ENCODE results near the gene USP35.

The USP35 gene, protein sequence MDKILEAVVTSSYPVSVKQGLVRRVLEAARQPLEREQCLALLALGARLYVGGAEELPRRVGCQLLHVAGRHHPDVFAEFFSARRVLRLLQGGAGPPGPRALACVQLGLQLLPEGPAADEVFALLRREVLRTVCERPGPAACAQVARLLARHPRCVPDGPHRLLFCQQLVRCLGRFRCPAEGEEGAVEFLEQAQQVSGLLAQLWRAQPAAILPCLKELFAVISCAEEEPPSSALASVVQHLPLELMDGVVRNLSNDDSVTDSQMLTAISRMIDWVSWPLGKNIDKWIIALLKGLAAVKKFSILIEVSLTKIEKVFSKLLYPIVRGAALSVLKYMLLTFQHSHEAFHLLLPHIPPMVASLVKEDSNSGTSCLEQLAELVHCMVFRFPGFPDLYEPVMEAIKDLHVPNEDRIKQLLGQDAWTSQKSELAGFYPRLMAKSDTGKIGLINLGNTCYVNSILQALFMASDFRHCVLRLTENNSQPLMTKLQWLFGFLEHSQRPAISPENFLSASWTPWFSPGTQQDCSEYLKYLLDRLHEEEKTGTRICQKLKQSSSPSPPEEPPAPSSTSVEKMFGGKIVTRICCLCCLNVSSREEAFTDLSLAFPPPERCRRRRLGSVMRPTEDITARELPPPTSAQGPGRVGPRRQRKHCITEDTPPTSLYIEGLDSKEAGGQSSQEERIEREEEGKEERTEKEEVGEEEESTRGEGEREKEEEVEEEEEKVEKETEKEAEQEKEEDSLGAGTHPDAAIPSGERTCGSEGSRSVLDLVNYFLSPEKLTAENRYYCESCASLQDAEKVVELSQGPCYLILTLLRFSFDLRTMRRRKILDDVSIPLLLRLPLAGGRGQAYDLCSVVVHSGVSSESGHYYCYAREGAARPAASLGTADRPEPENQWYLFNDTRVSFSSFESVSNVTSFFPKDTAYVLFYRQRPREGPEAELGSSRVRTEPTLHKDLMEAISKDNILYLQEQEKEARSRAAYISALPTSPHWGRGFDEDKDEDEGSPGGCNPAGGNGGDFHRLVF

DNA sequence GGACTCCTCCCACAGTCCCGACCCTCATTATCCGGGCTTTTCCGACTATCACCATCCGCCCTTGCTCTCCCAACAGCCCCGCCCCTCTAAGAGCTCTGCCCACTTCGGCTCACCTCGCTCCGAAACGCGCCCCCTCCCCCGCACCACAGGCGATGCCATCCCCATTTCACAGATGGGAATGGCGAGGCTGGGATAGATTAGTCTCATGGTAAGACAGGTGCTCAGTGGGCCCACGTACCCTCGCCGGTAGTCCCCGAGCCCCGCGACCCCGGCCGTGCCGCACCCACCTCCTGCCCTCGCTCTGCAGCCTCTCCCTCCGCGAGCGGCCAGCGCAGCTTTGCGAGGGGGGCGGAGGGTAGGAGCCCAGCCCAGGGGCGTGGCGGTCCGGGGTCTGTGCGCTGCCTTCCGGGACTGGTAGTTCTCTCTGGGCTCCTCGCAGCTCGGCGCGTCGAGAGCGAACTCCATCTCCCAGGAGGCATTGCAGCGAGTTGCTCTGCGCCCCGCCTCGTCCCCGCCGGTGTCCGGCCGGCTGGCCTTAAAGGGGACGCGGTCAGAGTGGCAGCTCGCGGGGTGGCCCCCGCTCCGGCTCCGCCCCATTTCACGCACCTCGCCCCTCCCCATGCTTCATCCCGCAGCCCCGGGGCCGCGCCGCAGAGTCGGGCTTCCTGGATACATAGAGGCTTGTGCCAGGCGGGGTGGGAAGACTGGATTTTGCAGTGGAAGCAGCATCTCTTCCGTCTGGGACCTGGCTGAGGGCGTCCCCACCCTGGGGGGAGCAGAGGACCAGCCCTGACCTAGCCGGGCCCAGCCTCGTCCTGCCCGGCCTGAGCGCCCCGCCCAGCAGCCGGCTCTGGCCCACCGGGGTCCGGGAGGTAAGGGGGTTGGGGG is at the start of gene USP35, which contains the start of gene KCTD21:
TSS of gene USP35 (plus strand) at position 634 of the 888 bp plus-strand sequence. CDS start 7,327 bp downstream, outside the sequence.
TSS of gene KCTD21 (minus strand) at position 341 of the 888 bp plus-strand sequence. CDS start 14,072 bp downstream, outside the sequence.
- peak; percentile 94 to 100 (median 97) for DNase-seq
- intact Hi-C loops (cut with DNase I): loop anchor here (5.0 kb wide), 1 partner anchor 196 kb away; the partner anchor contains the start of gene INTS4

DNA sequence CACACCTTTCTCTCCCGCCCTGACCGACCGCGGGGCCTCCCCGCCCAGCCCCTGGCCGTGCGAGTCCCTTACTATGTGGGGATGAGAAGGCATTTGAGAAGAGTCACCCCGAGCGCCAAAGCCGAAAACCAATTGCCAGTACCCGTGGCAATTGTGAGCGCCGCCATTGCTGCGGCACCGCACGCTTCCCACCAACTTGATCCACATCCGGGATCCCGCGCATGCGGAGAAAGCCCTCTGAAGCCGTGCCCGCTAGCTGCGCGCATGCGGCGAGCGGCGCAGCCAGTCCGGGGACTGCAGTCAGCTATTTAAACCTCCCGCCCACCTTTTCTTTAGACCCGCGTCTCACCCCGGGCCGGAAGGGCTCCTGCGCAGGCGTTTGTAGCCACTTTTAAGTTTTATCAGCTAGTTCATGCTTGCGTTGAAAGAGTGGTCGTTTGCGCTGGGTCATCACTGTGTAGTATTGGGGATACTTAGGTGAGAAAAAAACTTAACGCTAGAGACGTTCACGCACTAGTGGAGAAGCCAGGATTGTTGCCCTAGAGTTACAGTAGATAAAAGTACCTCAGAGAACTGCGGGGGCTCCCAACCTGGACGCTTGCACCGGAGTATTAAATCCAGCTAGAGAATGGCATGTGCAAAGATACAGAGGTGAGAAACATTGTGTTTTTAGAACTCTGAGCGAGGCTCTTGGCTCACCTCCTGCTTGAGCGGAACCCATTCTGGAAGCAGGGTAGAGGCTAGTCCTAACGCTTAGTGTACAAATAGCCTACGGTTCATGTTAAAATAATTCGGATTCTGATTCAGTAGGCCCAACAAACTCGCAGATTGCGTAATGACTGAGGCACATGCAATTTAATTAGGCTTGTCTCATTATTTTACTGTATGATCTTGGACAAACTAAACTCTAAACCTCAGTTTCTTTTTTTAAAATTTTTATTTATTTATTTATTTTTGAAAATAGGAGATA is 49.0 kb upstream of the USP35 start, which contains the start of gene ALG8:
TSS of gene ALG8 (minus strand) at position 205 of the 970 bp plus-strand sequence. CDS start at position 167, 38 bp downstream.
- intact Hi-C loops (cut with DNase I): loop anchor here (5.0 kb wide), 1 partner anchor 433 kb away; the partner anchor contains the start of gene NARS2
- DNase-seq: peak; percentile 88 to 99 (median 92)

DNA sequence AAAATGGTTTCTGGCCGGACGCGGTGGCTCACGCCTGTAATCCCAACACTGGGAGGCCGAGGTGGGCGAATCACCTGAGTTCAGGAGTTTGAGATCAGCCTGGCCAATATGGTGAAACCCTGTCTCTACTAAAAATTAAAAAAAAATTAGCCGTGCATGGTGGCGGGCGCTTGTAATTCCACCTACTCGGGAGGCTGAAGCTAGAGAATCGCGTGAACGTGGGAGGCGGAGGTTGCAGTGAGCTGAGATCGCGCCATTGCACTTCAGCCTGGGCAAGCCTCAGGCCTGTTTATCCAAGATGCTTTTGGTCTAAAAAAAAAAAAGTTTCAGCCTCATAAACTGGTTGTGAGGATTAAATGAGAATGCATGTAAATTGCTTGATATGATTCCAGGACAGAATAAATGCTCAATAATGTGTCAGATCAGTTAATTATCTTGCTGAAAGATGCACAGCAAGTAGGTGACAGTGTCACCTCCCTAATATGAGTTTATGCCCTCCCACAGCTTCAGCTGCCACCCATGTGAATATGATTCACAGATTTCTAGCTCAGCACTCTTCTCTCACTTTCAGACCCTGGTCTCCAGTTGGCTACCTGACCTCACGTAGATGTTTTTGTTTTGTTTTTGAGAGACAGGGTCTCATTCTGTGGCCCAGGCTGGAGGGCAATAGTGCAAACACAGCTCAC is 48.2 kb upstream of the USP35 start:
- intact Hi-C loops (cut with DNase I): no loop called here

DNA sequence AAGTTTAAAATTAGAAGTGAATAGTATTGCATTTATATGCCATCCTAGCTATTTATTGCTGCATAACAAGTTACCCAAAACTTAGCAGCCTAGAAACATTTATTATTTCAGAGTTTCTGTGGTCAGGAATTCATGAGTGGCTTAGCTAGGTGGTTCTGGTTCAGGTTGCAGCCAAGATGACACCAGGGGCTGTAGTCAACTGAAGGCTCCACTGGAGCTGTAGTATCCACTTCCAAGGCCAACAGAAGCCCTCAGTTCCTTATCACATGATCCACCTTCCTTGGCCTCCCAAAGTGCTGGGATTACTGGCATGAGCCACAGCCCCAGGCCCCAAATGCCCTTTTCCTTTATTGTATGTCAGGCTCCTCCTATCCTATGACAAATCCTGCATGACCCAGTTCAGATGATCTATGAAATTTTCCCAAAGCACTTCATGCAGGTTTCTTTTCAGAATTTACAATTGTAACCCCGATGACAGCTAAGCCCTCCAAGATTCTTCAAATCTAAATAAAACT is 43.2 kb upstream of the USP35 start:
- intact Hi-C loops (cut with DNase I): loop anchor here (5.0 kb wide), 1 partner anchor 287 kb away; no protein-coding TSS in a partner anchor
- DNase-seq: no peak

More for the DNA sequence above, 48.2 kb upstream of the USP35 start:
- DNase-seq: no peak

DNA sequence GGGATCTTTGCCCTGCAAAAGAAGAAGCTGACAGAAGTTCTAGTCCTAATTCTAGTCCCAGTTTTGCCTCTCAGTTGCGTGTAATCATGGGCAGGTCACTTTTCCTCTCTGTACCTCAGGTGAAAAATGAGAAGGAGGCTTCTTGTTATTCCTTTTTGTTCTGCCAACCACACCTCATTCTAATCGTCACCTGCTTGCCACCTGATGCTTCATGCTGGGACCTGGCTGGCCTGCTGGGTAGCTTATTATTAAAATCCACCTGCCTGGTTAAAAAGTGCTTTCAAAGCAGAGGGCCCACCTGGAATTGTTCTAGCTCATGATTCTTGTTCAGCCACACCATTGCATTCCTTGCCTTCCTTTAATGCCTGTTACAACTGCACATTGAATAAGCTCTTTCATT is 40.9 kb upstream of the USP35 start:
- no peak for DNase-seq

DNA sequence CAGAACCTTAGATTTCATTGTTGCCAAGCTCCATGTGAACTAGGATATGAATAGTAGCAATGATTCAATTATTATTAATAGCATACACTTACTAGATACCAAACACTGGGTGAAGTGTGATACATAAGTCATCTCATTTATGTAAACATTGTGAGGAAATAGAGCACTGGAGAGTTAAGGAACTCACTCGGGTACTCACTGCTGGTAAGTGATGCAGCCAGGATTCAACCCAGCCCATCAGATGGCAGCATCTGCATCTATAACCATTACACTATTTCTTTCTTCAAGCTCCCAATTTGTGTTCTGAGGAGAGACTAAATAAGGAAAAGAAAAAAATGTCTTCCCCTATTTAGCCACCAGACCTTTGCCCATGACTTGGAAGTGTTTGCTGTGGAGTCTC is 39.1 kb upstream of the USP35 start:
- DNase-seq: peak in 4 of 10 donors; percentile 27 to 86 (median 40)
- intact Hi-C loops (cut with DNase I): loop anchor here (2.0 to 5.0 kb wide), 2 partner anchors 283 to 415 kb away; no protein-coding TSS in a partner anchor

More for the DNA sequence above, 40.9 kb upstream of the USP35 start:
- intact Hi-C loops (cut with DNase I): loop anchor here (2.0 to 5.0 kb wide), 2 partner anchors 284 to 417 kb away; no protein-coding TSS in a partner anchor

DNA sequence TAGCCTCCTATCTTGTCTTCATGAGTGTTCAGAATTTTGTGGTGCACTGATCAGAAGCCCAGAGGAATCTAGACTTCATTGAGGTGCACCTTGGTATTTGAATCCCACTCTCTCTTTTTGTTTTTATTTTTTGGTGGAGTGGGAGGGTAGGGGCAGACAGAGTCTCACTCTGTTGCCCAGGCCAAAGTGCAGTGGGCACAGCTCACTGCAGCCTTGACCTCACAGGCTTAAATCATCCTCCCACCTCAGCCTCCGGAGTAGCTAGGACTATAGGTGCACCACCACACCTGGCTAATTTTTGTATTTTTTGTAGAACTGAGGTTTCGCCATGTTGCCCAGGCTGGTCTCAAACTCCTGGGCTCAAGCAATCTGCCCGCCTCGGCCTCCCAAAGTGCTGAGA is 38.4 kb upstream of the USP35 start:
- peak in 1 of 10 donors; percentile 21 for DNase-seq
- intact Hi-C loops (cut with DNase I): no loop called here

DNA sequence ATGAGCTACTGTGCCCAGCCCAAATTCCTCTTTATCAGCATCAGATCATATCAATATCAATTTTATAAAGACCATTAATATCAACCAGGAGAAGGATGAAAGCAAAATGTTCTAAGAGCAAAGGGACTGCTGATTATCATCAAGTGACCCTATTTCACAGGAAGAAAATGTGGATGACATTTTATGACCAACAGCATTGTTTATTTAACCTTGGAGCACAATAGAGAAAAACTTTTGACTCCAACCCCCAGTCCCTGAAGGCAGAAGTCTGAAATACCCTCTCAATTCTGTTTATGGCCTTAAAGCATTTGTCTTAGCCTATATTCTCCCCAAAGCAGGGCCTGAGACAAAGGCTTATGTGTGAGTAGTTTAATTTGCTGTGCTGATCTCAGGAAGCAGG is 38.0 kb upstream of the USP35 start:
- intact Hi-C loops (cut with DNase I): no loop called here
- DNase-seq: no peak

DNA sequence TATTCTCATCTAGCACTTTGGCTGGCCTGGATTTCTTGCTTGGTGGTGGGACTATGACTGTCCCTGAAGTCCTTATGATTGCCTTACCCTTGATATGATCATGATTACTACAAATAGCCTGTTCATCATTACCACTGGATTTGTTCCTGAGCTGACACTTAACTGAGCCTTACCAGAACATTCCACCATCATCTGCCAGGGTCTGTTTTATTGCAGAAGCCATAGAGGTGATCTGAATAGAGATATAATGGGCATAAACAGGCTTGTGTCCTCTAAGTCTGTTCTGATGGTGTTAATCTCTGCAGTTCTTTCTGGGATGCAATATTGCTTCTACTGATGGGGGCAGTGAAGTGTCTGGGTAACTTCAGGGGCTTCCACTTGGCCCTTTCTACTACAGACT is 36.9 kb upstream of the USP35 start:
- intact Hi-C loops (cut with DNase I): no loop called here
- no peak for DNase-seq

DNA sequence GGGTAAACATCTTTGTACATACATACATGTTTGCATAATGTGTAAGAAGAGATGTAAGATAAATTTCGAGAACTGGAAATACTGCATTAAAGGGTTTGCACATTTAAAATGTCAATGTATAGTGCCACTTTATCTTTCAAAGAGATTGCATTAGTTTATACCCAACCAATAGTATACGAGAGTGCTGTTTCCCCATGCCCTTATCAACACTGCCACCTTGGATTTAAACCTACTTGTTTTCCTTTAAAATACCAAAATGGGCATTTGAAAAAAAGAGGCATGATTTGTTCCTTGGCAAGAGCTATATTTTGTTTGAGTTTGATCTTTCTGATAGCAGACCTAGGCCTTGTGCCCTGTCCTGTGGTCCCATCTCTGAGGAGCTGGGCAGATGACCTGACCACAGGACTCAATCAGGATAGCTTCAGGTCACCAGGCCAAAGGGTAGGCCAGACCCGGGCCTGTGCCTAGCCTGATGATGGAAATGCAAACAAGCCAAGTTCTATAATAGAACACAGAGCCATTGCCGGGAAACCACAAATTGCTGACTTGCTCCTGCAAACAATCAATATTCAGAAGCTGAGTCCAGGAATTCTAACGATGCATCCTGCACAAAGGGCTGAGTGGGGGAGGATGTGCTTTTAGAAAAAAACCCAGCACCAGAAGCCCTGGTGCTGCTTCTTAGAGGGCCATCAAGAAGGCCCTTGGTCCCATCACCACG is 32.4 kb upstream of the USP35 start:
- DNase-seq: peak in 1 of 10 donors; percentile 53
- intact Hi-C loops (cut with DNase I): no loop called here

DNA sequence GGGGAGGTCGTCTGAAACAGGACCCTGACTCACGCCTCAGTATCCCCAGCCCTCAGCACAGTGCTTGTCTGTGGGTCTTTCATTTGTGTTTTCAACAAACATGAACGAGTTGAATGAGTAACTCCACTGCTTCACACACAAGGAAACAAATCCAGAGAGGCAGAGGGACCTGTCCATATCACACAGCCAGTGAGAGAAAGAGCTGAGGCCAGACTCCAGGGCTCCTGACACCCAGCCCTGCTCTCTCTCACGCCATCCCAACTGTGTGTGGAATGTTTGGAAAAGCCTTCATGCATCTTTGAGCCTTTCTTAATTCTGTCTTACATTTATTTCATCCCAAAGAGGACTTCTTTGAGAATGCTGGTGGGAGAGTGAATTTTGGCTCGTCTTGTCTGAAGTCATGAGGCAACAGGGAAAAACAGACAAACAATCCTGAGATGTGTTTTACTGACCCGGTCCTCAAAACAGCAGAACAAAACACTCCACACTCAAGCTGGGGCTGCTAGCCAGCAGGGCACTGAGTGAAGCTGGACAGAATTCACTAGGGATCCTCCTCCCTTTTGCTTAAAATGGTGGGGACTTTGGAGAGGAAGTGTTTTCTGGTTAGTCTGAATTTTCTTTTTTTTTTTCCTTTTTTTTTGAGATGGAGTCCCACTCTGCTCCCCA is 29.6 kb upstream of the USP35 start:
- DNase-seq: peak in 1 of 10 donors; percentile 47
- intact Hi-C loops (cut with DNase I): no loop called here

DNA sequence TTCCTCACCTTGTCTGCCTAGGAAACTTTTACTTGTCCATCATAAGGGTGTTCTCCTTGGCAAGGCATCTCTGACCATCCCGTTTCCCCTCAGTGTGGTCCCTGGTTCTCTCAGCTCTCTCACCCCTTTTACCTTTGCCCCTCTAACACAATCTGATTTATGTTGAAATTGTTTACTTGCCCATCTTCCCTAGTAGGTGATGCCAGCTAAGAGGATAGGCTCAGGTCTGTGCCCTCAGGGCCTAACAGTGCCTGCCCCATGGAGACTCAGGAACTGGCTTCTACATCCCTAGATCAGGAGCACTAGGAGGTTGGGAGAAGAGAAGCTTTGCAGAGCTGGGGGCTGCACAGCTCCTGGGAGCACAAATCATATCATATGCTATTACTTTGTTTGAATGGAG is 28.2 kb upstream of the USP35 start:
- intact Hi-C loops (cut with DNase I): no loop called here
- DNase-seq: peak in 1 of 10 donors; percentile 11

DNA sequence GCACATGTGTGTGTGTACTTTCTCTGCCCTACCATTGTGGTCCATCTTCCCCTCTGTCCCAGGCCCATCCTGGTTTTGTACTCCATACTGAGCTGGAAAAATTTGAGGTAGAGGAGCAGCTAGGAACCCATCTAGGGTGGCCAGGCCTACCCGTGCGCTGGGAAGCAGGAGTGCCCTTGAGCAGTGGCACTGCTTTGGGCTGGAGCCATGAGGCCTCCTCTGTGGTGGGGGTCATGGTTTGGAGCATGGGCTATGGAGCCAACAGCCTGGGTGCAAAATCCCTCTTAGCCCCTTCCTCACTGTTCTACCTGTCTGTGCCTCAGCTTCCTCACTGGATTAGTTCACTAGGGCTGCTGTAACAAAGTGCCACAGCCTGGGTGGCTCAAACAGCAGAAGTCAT is 27.4 kb upstream of the USP35 start:
- intact Hi-C loops (cut with DNase I): no loop called here
- DNase-seq: peak in 1 of 10 donors; percentile 63

DNA sequence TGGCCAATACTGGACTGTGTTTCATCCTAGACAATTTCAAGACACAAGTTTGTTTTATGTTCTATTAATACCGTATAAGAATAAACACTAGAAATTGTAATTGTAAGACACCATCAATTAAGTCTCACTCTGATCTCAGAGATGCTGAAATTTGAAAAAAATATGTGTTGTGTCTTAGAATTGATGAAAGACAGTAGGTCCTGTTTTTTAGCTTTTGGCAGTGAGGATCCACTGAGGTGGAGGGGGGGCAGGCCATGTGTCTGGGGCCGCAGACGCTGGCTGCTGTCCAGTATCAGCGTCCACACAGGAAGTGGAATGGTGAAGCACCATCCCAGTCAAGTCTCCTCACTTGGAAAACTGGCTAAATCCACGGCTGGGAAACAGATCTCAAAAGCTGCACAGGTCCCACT is 26.8 kb upstream of the USP35 start:
- DNase-seq: peak in 1 of 10 donors; percentile 53
- intact Hi-C loops (cut with DNase I): no loop called here

DNA sequence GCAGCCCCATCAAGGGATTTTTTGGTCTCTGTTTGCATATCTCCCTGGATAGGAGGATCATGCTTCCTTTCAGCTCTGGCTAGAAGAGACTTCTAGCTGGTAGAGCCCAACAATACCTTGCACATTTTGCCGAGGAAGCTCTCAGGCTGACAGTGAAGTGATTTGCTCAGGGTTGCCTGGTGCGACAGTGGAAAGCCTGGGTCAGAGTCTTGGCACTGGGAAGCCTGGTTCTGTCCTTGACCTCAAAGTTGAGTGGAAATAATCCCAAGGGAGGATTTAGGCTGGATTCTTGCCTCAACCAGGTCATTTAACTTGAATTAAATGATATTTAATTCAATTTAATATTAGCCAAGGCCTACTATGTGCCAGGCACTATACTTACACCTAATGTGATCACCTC is 24.9 kb upstream of the USP35 start:
- intact Hi-C loops (cut with DNase I): no loop called here
- no peak for DNase-seq

DNA sequence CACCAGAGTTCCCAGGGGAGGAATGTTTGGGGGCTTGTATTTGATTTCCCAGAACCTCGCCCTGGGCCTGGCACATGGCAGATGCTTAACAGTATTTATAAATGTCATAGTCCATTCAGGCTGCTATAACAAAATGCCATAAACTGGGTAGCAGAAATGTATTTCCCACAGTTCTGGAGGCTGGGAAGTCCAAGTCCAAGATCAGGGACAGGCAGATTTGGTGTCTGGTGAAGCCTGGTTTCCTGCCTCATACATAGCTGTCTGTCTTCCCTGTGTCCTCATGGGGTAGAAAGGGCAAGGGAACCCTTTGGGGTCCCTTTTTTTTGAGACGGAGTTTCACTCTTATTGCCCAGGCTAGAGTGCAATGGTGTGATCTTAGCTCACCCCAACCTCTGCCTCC is 24.2 kb upstream of the USP35 start:
- intact Hi-C loops (cut with DNase I): no loop called here
- DNase-seq: peak in 1 of 10 donors; percentile 10
